ENCODE measurements around the gene HRC.
"Not testable (repeated sequence)": the region's sequence is repeated elsewhere in the genome, so short reads cannot be mapped to it uniquely, and the experiment has no call there.

The HRC gene

GRCh38 chr19:49132974-49133609 is 22.1 kb downstream of the HRC start:
- no peaks in the 10 kb centered on the region for H3K27me3 ChIP-seq (ENCODE audit: insufficient read depth, low read length)
- no peak overlapping the region for H3K9ac ChIP-seq (ENCODE audit: low read depth, low read length)
- peaks cover 9% of the 10 kb centered on the region; the same call in 1 of the 2 replicates for H3K36me3 ChIP-seq (ENCODE audit: insufficient read depth, low read length)
- H3K4me1 ChIP-seq (ENCODE audit: insufficient read depth, low read length) = peaks cover 8% of the 10 kb centered on the region
- H3K27ac ChIP-seq (ENCODE audit: low read depth, low read length) = no peak overlapping the region
- WGBS = 69% methylated on average over 49 of the region's 49 CpGs
- no peaks in the 10 kb centered on the region for H3K9me3 ChIP-seq (ENCODE audit: insufficient read depth, low read depth, low read length)
- H3K4me3 ChIP-seq (ENCODE audit: low read length) = peak overlapping the region; percentile 31; the same call in 1 of the 2 replicates

DNA sequence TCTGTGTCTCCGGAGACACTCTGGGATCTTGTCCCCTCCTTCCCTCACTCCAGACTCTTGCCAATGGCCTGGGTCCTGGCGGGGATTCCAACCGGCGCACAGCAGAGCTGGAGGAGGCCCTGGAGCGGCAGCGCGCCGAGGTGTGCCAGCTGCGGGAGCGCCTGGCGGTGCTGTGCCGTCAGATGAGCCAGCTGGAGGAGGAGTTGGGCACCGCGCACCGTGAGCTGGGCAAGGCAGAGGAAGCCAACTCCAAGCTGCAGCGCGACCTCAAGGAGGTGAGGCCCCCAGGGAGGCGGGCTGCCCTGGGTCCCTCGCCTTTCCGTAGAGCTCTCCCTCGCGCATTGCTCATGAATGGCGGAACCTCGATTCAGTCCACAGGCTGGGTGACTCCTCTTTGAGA is 24.9 kb downstream of the HRC start:
- WGBS = 94% methylated on average over 24 of the region's 24 CpGs
- Histone ChIP-seq H3K36me3 (ENCODE audit: insufficient read depth, low read length) (no peaks in the 10 kb centered on the region; the same call in 1 of the 2 replicates), H3K27me3 (ENCODE audit: insufficient read depth, low read length) (no peaks in the 10 kb centered on the region), H3K27ac (ENCODE audit: low read depth, low read length) (no peak overlapping the region), H3K4me1 (ENCODE audit: insufficient read depth, low read length) (peaks cover 5% of the 10 kb centered on the region; the same call in 1 of the 2 replicates), H3K9ac (ENCODE audit: low read depth, low read length) (no peak overlapping the region), H3K9me3 (ENCODE audit: insufficient read depth, low read depth, low read length) (no peaks in the 10 kb centered on the region), H3K4me3 (ENCODE audit: low read length) (no peak overlapping the region)

GRCh38 chr19:49129238-49129583 is 26.0 kb downstream of the HRC start:
- H3K9ac ChIP-seq (ENCODE audit: low read depth, low read length) = no peak overlapping the region
- WGBS = 81% methylated on average over 16 of the region's 16 CpGs
- H3K27ac ChIP-seq (ENCODE audit: low read depth, low read length) = no peak overlapping the region

DNA sequence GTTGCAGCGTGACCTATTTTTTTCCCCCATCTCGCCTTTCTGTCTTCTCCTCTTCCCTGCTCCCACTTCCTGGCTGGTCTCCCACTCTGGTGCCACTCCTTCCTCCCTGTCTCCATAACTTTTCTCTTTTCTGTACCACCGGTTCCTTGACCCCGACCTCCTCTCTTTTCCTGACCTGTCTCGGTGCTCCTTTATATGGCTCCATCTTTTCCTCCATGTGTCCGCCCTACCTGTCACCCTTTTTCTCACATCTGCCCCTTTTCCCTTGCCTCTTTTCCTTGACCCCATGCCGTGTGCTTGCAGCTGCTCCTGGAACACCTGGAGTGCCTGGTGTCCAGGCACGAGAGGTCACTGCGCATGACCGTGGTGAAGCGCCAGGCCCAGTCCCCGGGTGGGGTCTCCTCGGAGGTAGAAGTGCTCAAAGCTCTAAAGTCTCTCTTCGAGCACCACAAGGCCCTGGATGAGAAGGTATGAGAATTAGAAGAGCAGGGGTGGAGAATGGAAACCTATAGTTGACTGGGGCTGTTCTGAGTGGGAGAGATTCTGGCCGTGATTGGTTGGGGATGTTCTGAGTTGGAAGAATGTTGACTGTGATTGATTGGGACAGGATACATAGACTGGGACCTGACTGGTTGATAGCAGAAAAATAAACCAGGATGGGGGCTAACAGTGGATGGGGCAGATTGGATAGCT is 26.5 kb downstream of the HRC start:
- Histone ChIP-seq H3K9ac (ENCODE audit: low read depth, low read length) (no peak overlapping the region), H3K36me3 (ENCODE audit: insufficient read depth, low read length) (no peaks in the 10 kb centered on the region), H3K27ac (ENCODE audit: low read depth, low read length) (no peak overlapping the region), H3K27me3 (ENCODE audit: insufficient read depth, low read length) (no peaks in the 10 kb centered on the region), H3K4me3 (ENCODE audit: low read length) (peak overlapping the region; percentile 78), H3K4me1 (ENCODE audit: insufficient read depth, low read length) (peaks cover 8% of the 10 kb centered on the region; the same call in 1 of the 2 replicates), H3K9me3 (ENCODE audit: insufficient read depth, low read depth, low read length) (no peaks in the 10 kb centered on the region)
- 79% methylated on average over 15 of the region's 15 CpGs for WGBS

More at GRCh38 chr19:49129238-49129583, 26.0 kb downstream of the HRC start:
- H3K9me3 ChIP-seq (ENCODE audit: insufficient read depth, low read depth, low read length) = no peaks in the 10 kb centered on the region
- no peaks in the 10 kb centered on the region for H3K27me3 ChIP-seq (ENCODE audit: insufficient read depth, low read length)
- H3K4me3 ChIP-seq (ENCODE audit: low read length) = peak overlapping the region; percentile 78
- peaks cover 8% of the 10 kb centered on the region; the same call in 1 of the 2 replicates for H3K4me1 ChIP-seq (ENCODE audit: insufficient read depth, low read length)
- no peaks in the 10 kb centered on the region for H3K36me3 ChIP-seq (ENCODE audit: insufficient read depth, low read length)

DNA sequence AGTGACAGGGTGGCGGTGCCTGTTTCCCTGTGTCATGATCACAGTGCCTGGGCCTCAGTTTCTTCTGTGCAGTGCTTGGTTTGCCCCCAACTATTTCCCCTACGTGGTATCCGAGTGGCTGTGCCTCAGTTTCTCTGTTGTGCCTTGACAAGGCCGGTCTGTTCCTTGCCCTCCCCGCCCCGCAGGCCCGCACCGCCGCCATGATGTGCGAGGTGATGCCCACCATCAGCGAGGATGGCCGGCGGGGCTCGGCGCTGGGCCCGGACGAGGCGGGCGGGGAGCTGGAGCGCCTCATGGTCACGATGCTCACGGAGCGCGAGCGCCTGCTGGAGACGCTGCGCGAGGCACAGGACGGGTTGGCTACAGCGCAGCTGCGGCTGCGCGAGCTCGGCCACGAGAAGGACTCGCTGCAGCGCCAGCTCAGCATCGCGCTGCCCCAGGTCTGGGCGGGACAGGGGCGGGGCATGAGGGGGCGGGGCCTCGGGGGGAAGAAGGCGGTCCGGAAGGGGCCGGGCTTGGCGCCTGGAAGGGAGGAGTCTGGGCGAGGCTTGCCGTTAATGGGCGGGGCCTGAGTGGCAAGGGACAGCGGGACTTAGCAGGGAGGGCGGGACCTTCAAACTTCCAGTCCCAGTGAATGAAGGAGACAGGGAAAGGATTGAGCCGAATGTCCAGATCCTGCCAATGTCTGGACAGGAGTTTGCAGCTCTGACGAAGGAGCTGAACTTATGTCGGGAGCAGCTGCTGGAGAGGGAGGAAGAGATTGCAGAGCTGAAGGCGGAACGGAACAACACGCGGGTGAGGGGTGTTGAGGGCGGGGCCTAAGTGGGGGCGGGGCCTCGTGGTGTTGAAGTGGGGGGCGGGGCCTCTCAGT is 27.3 kb downstream of the HRC start:
- peak overlapping the region; percentile 41; the same call in 1 of the 2 replicates for H3K27ac ChIP-seq (ENCODE audit: low read depth, low read length)
- no peaks in the 10 kb centered on the region for H3K36me3 ChIP-seq (ENCODE audit: insufficient read depth, low read length)
- H3K9ac ChIP-seq (ENCODE audit: low read depth, low read length) = peak overlapping the region; percentile 63
- H3K4me3 ChIP-seq (ENCODE audit: low read length) = peak overlapping the region; percentile 78
- no peaks in the 10 kb centered on the region for H3K9me3 ChIP-seq (ENCODE audit: insufficient read depth, low read depth, low read length)
- no peaks in the 10 kb centered on the region for H3K27me3 ChIP-seq (ENCODE audit: insufficient read depth, low read length)
- 5% methylated on average over 60 of the region's 63 CpGs for WGBS
- H3K4me1 ChIP-seq (ENCODE audit: insufficient read depth, low read length) = peaks cover 8% of the 10 kb centered on the region; the same call in 1 of the 2 replicates

DNA sequence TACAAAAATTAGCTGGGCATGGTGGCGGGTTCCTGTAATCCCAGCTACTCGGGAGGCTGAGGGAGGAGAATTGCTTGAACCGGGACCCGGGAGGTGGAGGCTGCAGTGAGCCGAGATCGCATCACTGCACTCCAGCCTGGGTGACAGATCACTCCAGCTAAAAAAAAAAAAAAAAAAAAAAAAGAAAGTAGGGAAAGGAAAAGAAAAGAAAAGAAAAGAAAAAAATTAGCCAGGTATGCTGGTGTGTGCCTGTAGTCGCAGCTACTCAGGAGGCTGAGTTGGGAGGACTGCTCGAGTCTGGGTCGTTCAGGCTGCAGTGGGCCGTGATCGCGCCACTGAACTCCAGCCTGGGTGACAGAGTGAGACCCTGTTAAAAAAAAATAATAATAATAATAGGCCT is 28.0 kb downstream of the HRC start:
- H3K36me3 ChIP-seq (ENCODE audit: insufficient read depth, low read length); H3K27me3 ChIP-seq (ENCODE audit: insufficient read depth, low read length); H3K4me1 ChIP-seq (ENCODE audit: insufficient read depth, low read length); H3K9me3 ChIP-seq (ENCODE audit: insufficient read depth, low read depth, low read length); H3K27ac ChIP-seq (ENCODE audit: low read depth, low read length); H3K9ac ChIP-seq (ENCODE audit: low read depth, low read length): not testable (repeated sequence)
- 94% methylated on average over 12 of the region's 12 CpGs for WGBS
- H3K4me3 ChIP-seq (ENCODE audit: low read length) = peak overlapping the region; percentile 50; the same call in 1 of the 2 replicates

DNA sequence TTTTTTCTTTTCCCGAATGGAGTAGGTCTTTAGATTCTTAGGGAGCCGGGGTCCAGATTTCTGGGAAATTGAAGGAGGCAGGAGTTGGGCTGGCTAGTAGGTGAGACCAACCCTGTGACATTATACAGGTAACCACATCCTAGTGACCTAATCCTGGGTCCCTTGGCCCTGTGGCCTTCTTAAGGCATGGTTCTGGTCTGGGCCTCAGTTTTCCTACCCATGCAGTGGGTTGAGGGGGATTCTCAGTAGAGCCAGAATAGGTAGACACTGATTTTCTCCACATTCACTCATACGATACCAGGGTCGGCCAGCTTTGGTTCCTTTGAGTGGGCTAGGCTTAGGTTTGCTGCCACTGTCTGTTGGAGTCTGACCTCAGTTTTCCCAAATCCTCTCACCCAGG is 28.6 kb downstream of the HRC start:
- no peak overlapping the region for H3K9ac ChIP-seq (ENCODE audit: low read depth, low read length)
- H3K4me1 ChIP-seq (ENCODE audit: insufficient read depth, low read length) = peaks cover 8% of the 10 kb centered on the region; the same call in 1 of the 2 replicates
- H3K9me3 ChIP-seq (ENCODE audit: insufficient read depth, low read depth, low read length) = no peaks in the 10 kb centered on the region
- no peak overlapping the region for H3K4me3 ChIP-seq (ENCODE audit: low read length)
- H3K27me3 ChIP-seq (ENCODE audit: insufficient read depth, low read length) = peaks cover 3% of the 10 kb centered on the region
- H3K36me3 ChIP-seq (ENCODE audit: insufficient read depth, low read length) = no peaks in the 10 kb centered on the region
- 88% methylated on average over 2 of the region's 4 CpGs for WGBS
- no peak overlapping the region for H3K27ac ChIP-seq (ENCODE audit: low read depth, low read length)

- Histone ChIP-seq H3K36me3 (ENCODE audit: insufficient read depth, low read length) (no peaks in the 10 kb centered on the region), H3K4me3 (ENCODE audit: low read length) (peak overlapping the region; percentile 29), H3K9ac (ENCODE audit: low read depth, low read length) (no peak overlapping the region), H3K27me3 (ENCODE audit: insufficient read depth, low read length) (peaks cover 14% of the 10 kb centered on the region), H3K27ac (ENCODE audit: low read depth, low read length) (no peak overlapping the region), H3K9me3 (ENCODE audit: insufficient read depth, low read depth, low read length) (no peaks in the 10 kb centered on the region), H3K4me1 (ENCODE audit: insufficient read depth, low read length) (peaks cover 8% of the 10 kb centered on the region; the same call in 1 of the 2 replicates)
- 50% methylated on average over 21 of the region's 23 CpGs for WGBS
Measured at GRCh38 chr19:49125025-49125731, 30.0 kb downstream of the HRC start.

GRCh38 chr19:49123285-49123684 is 31.9 kb downstream of the HRC start:
- H3K27me3 ChIP-seq (ENCODE audit: insufficient read depth, low read length) = peaks cover 22% of the 10 kb centered on the region
- H3K4me1 ChIP-seq (ENCODE audit: insufficient read depth, low read length); H3K36me3 ChIP-seq (ENCODE audit: insufficient read depth, low read length); H3K9me3 ChIP-seq (ENCODE audit: insufficient read depth, low read depth, low read length); H3K9ac ChIP-seq (ENCODE audit: low read depth, low read length); H3K27ac ChIP-seq (ENCODE audit: low read depth, low read length); H3K4me3 ChIP-seq (ENCODE audit: low read length): not testable (repeated sequence)
- WGBS = 92% methylated on average over 11 of the region's 11 CpGs

- H3K27me3 ChIP-seq (ENCODE audit: insufficient read depth, low read length) = peaks cover 22% of the 10 kb centered on the region
- H3K36me3 ChIP-seq (ENCODE audit: insufficient read depth, low read length); H3K4me1 ChIP-seq (ENCODE audit: insufficient read depth, low read length); H3K27ac ChIP-seq (ENCODE audit: low read depth, low read length); H3K9ac ChIP-seq (ENCODE audit: low read depth, low read length); H3K9me3 ChIP-seq (ENCODE audit: insufficient read depth, low read depth, low read length); H3K4me3 ChIP-seq (ENCODE audit: low read length): not testable (repeated sequence)
- 83% methylated on average over 10 of the region's 10 CpGs for WGBS
Measured at GRCh38 chr19:49121841-49122240, 33.4 kb downstream of the HRC start.
